ENCODE results near the gene SNRPA. TPM values are rescaled to one million over a fixed set of nuclear protein-coding genes. Genes with fewer than 3 reads are reported as not detected.

Gene SNRPA
- total RNA-seq, 1 experiment from 2014 or later: 225 TPM

- Histone ChIP-seq H3K79me1 (ENCODE audit: insufficient read depth, low read depth, low read length, poor library complexity, severe bottlenecking) (no peaks in the 10 kb centered on the region), H2AFZ (ENCODE audit: low read length) (no peak overlapping the region), H4K5ac (ENCODE audit: insufficient read length, low read depth, low read length) (no peak overlapping the region), H2AK5ac (ENCODE audit: insufficient read length, low read length) (no peak overlapping the region), H3K9me3 (ENCODE audit: control insufficient read depth, low read depth, low read length) (no peaks in the 10 kb centered on the region), H3K14ac (ENCODE audit: insufficient read depth, low read length) (no peak overlapping the region), H3K9ac (ENCODE audit: extremely low read depth, insufficient read length, low read length) (no peak overlapping the region), H3K56ac (ENCODE audit: insufficient read length, low read depth, low read length) (no peak overlapping the region), H3K4me2 (ENCODE audit: insufficient read depth, insufficient read length, low read length) (no peak overlapping the region), H3K27me3 (ENCODE audit: insufficient read depth, low read length) (no peaks in the 10 kb centered on the region), H3K27ac (ENCODE audit: insufficient read length, low read depth, low read length) (no peak overlapping the region), H2BK5ac (ENCODE audit: insufficient read length, low read length) (no peak overlapping the region), H4K8ac (replicated peaks; ENCODE audit: insufficient read length, low read depth, low read length) (no peak overlapping the region), H3K23ac (ENCODE audit: insufficient read length, low read depth, low read length) (no peak overlapping the region), H3K4ac (ENCODE audit: low read depth, low read length) (no peak overlapping the region), H2BK15ac (ENCODE audit: low read depth, low read length) (no peak overlapping the region), H3K79me2 (ENCODE audit: insufficient read depth, low read length) (no peaks in the 10 kb centered on the region; the same call in 1 of the 2 replicates), H2BK12ac (ENCODE audit: insufficient read length, low read depth, low read length) (no peak overlapping the region), H4K91ac (ENCODE audit: insufficient read length, low read depth, low read length) (no peak overlapping the region), H2BK20ac (ENCODE audit: low read depth, low read length, poor library complexity, severe bottlenecking) (no peak overlapping the region), H4K20me1 (ENCODE audit: control insufficient read depth, insufficient read depth, insufficient read length) (no peaks in the 10 kb centered on the region), H3K18ac (ENCODE audit: insufficient read length, low read depth, low read length) (no peak overlapping the region), H3T11ph (ENCODE audit: low read length) (no peak overlapping the region), H3K23me2 (ENCODE audit: insufficient read length, low read depth, low read length, poor library complexity, severe bottlenecking) (peaks cover 9% of the 10 kb centered on the region), H3K4me1 (ENCODE audit: insufficient read depth, low read length) (peaks cover 4% of the 10 kb centered on the region; the same call in 1 of the 2 replicates), H2BK120ac (ENCODE audit: low read depth, low read length, poor library complexity, severe bottlenecking) (no peak overlapping the region)
- Mint-ChIP-seq H3K36me3 (ENCODE audit: insufficient read depth in 1 of 3, low read depth in 3 of 3) (peaks cover 6 to 17% (median 12%) of the 10 kb centered on the region in 3 experiments; a peak in 5 of 7 replicates), H3K9me3 (peaks cover 0 to 3% of the 10 kb centered on the region in 2 experiments; a peak in 1 of 5 replicates), H3K27ac (peak overlapping the region in 2 of 3 experiments; percentile 28 to 77; a peak in 3 of 7 replicates), H3K4me1 (peaks cover 24 to 28% of the 10 kb centered on the region in 2 experiments), H3K27me3 (ENCODE audit: low read depth) (no peaks in the 10 kb centered on the region), H3K4me3 (peak overlapping the region in 1 of 2 experiments; percentile 34; a peak in 1 of 5 replicates)
- DNase-seq: no peak
- TF ChIP-seq, protein P1, sequence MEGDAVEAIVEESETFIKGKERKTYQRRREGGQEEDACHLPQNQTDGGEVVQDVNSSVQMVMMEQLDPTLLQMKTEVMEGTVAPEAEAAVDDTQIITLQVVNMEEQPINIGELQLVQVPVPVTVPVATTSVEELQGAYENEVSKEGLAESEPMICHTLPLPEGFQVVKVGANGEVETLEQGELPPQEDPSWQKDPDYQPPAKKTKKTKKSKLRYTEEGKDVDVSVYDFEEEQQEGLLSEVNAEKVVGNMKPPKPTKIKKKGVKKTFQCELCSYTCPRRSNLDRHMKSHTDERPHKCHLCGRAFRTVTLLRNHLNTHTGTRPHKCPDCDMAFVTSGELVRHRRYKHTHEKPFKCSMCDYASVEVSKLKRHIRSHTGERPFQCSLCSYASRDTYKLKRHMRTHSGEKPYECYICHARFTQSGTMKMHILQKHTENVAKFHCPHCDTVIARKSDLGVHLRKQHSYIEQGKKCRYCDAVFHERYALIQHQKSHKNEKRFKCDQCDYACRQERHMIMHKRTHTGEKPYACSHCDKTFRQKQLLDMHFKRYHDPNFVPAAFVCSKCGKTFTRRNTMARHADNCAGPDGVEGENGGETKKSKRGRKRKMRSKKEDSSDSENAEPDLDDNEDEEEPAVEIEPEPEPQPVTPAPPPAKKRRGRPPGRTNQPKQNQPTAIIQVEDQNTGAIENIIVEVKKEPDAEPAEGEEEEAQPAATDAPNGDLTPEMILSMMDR (conservative IDR thresholded peaks at IDR 0.05): no peak
- no CpG with 5 or more reads among the region's 7 CpGs for WGBS (ENCODE audit: extremely low coverage, insufficient read length, low lambda C conversion rate)
Observed at GRCh38 chr19:40745402-40745780, 5.6 kb upstream of the SNRPA start.
